HCT116 (cell line): ENCODE data around the gene ARPC1A. TPM values are rescaled to one million over a fixed set of nuclear protein-coding genes. Genes with fewer than 3 reads are reported as not detected.
"Not testable (repeated sequence)": the region's sequence is repeated elsewhere in the genome, so short reads cannot be mapped to it uniquely, and the experiment has no call there.

Source experiments
- ATAC-seq: fragments of 200-7000 bp; cut with Tn5 transposase; 2 replicates; pipeline ENCODE4 v1.9.1; 2020; ENCODE audit warnings: mild to moderate bottlenecking, moderate library complexity
- BruUV-seq: library from RNA; stranded (reverse); fragments of 400-500 nt; replicated peaks from 2 replicates; lab custom pipeline; 2021; lab: Mats Ljungman, UMichigan
- CTCF ChIA-PET: fragments of 300-600 bp; sonication (Branson Sonifier 250); formaldehyde crosslinking; loops from one replicate; lab custom pipeline; 2021; ENCODE audit warnings: antibody characterized with exemption; lab: Charles Lee
- POLR2A ChIA-PET: fragments of 300-600, 350-600 bp; sonication (Branson Sonifier 250); formaldehyde crosslinking; loops from one replicate; lab custom pipeline; 2021; ENCODE audit warnings: antibody characterized with exemption; lab: Charles Lee
- RAD21 ChIA-PET, 2 experiments: fragments of 300-600 bp; sonication (Branson Sonifier 250); formaldehyde crosslinking; loops; one replicate each; lab custom pipeline; 2023; ENCODE audit warnings: low total read pairs in 2 of 2; ENCODE audit not compliant: uncharacterized antibody in 2 of 2, unreplicated experiment in 2 of 2, low non-redundant PET in 1 of 2; lab: Charles Lee
- DNase-seq: peaks from one replicate; pipeline ENCODE4 v3.0.0-alpha.2; 2010; ENCODE audit warnings: low read depth, low spot score
- H2AFZ ChIP-seq: fragments of 200-600 bp; shearing (Covaris generic), sonication (generic); 2 replicates; pipeline ENCODE4 v1.6.1; 2017; ENCODE audit warnings: low read depth, mixed run types, mixed read lengths, antibody characterized with exemption, low read length; ENCODE audit not compliant: poor library complexity, severe bottlenecking
- H3K27ac ChIP-seq: 2 replicates; pipeline ENCODE4 v1.5.1; 2012; ENCODE audit warnings: low read depth, low read length
- H3K27me3 ChIP-seq: fragments of 200-600 bp; sonication (generic); 2 replicates; pipeline ENCODE4 v1.6.1; 2016; ENCODE audit warnings: mixed run types, low read length, mixed read lengths; ENCODE audit not compliant: insufficient read depth
- H3K36me3 ChIP-seq, 2 experiments: fragments of 200-500 bp in 1 of 2; fragments of 200-600 bp in 1 of 2; sonication (Bioruptor generic) in 1 of 2; sonication (generic) in 1 of 2; 2 replicates each; pipeline versions ENCODE4 v1.5.1 to v1.6.1; 2014 to 2016; ENCODE audit warnings: low read length in 2 of 2, inconsistent platforms in 1 of 2, mixed read lengths in 1 of 2, mixed run types in 1 of 2; ENCODE audit not compliant: insufficient read depth in 2 of 2, control insufficient read depth in 1 of 2
- H3K4me1 ChIP-seq, 2 experiments: fragments of 200-600 bp in 1 of 2; sonication (generic) in 1 of 2; 2 replicates each; pipeline versions ENCODE4 v1.5.1 to v1.6.1; 2012 to 2017; ENCODE audit warnings: low read length in 2 of 2, inconsistent platforms in 1 of 2, mild to moderate bottlenecking in 1 of 2, mixed read lengths in 1 of 2, mixed run types in 1 of 2, moderate library complexity in 1 of 2; ENCODE audit not compliant: insufficient read depth in 2 of 2, control insufficient read depth in 1 of 2
- H3K4me2 ChIP-seq: fragments of 200-600 bp; sonication (generic); 2 replicates; pipeline ENCODE4 v1.6.1; 2017; ENCODE audit warnings: mixed run types, low read length, mixed read lengths
- H3K4me3 ChIP-seq, 2 experiments: fragments of 200-600 bp in 1 of 2; sonication (generic) in 1 of 2; replicated peaks in 1 of 2; 2 replicates each; pipeline ENCODE4 v1.5.1; 2011 to 2016; ENCODE audit warnings: low read length in 2 of 2, control low read depth in 1 of 2, low read depth in 1 of 2, mild to moderate bottlenecking in 1 of 2, mixed read lengths in 1 of 2, mixed run types in 1 of 2
- H3K79me2 ChIP-seq: fragments of 200-600 bp; sonication (generic); 2 replicates; pipeline ENCODE4 v1.6.1; 2017; ENCODE audit warnings: mild to moderate bottlenecking, mixed run types, low read length, moderate library complexity, mixed read lengths; ENCODE audit not compliant: insufficient read depth
- H3K9ac ChIP-seq: fragments of 200-600 bp; sonication (generic); 2 replicates; pipeline ENCODE4 v1.6.1; 2016; ENCODE audit warnings: low read length, mixed read lengths
- H3K9me2 ChIP-seq: fragments of 200-600 bp; sonication (generic), shearing (Covaris generic); 2 replicates; pipeline ENCODE4 v1.6.1; 2017; ENCODE audit warnings: mixed run types, mild to moderate bottlenecking, moderate library complexity; ENCODE audit not compliant: insufficient read depth
- H3K9me3 ChIP-seq, 2 experiments: fragments of 200-500 bp in 1 of 2; fragments of 200-600 bp in 1 of 2; sonication (Bioruptor generic) in 1 of 2; sonication (generic) in 1 of 2; 2 replicates each; pipeline ENCODE4 v1.6.1; 2014 to 2017; ENCODE audit warnings: low read length in 2 of 2, mixed read lengths in 2 of 2, inconsistent platforms in 1 of 2, low read depth in 1 of 2, mild to moderate bottlenecking in 1 of 2, mixed run types in 1 of 2, moderate library complexity in 1 of 2; ENCODE audit not compliant: control insufficient read depth in 1 of 2, insufficient read depth in 1 of 2
- H4K20me1 ChIP-seq: fragments of 200-600 bp; sonication (generic), shearing (Covaris generic); 2 replicates; pipeline ENCODE4 v1.6.1; 2017; ENCODE audit warnings: mixed run types, mild to moderate bottlenecking, moderate library complexity; ENCODE audit not compliant: insufficient read depth
- REST ChIP-seq: IDR thresholded peaks from 2 replicates; pipeline ENCODE4 v1.6.1; 2012; ENCODE audit warnings: low read depth
- intact Hi-C: fragments of 100-400 bp; cut with micrococcal nuclease; formaldehyde crosslinking; loops from 2 replicates; pipeline ENCODE4 v1.10.0; 2022
- total RNA-seq: library from RNA; stranded (reverse); gene quantifications from one replicate; pipeline ENCODE4 v1.2.1, GENCODE V29; 2021; ENCODE audit not compliant: unreplicated experiment

ARPC1A gene
- total RNA-seq, 1 experiment from 2014 or later, result 250 TPM

GRCh38 chr7:99379043-99379577 lies 53.4 kb downstream of the ARPC1A start (continued):
- no peak for TF ChIP-seq REST

GRCh38 chr7:99379693-99380031 lies 54.0 kb downstream of the ARPC1A start:
- H3K79me2 ChIP-seq, result peaks cover 89% of the 10 kb centered on the region
- peaks cover 5 to 25% of the 10 kb centered on the region in 2 experiments; a peak in 2 of 4 replicates for H3K36me3 ChIP-seq
- peaks cover 16 to 36% of the 10 kb centered on the region in 2 experiments; a peak in 3 of 4 replicates for H3K4me1 ChIP-seq
- H3K9ac ChIP-seq, BruUV-seq, ATAC-seq, H4K20me1 ChIP-seq, intact Hi-C loops, RAD21 ChIA-PET, DNase-seq, POLR2A ChIA-PET, H3K27me3 ChIP-seq, H3K4me3 ChIP-seq, H2AFZ ChIP-seq, CTCF ChIA-PET, H3K9me3 ChIP-seq, H3K9me2 ChIP-seq: not testable (repeated sequence)
- H3K4me2 ChIP-seq, result peak overlapping the region; percentile 0; the same call in 1 of the 2 replicates
- peak overlapping the region; percentile 10; the same call in 1 of the 2 replicates for H3K27ac ChIP-seq
